ENCODE data around the gene ZNF652.

The ZNF652 gene

DNA sequence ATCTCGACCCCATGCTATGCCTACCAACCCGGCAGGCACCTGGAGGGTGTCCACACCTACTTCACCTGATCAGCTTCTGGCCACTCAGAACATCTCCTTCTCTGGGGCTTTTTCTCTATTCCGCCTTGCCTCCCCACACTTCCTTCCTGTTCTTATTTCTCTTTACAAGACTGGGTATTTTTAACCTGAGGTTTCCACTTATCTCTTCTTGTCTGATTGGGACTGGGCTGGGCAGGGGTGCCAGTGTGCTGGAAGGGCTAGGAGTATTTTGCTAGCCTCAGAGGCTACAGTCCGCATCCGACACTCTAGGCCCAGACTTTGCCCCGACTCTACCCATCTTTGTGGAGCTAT is 26.2 kb upstream of the ZNF652 start:
- Histone ChIP-seq H3K79me1 (ENCODE audit: low read length) (no peaks in the 10 kb centered on the region), H2BK12ac (ENCODE audit: low read length) (no peak overlapping the region), H3K4ac (ENCODE audit: low read depth, low read length) (no peak overlapping the region), H4K91ac (ENCODE audit: low read depth, low read length) (no peak overlapping the region), H4K8ac (ENCODE audit: low read depth, low read length) (no peak overlapping the region), H3K4me1 (ENCODE audit: control insufficient read depth in 1 of 2, insufficient read depth in 2 of 2, low read length in 2 of 2) (peaks cover 0 to 3% of the 10 kb centered on the region in 2 experiments), H3K79me2 (ENCODE audit: control insufficient read depth, insufficient read depth, low read length, poor library complexity) (no peaks in the 10 kb centered on the region), H2BK5ac (ENCODE audit: low read depth, low read length, poor library complexity) (no peak overlapping the region), H2AK5ac (ENCODE audit: low read length) (no peak overlapping the region), H3K9ac (ENCODE audit: low read length) (no peak overlapping the region), H3K36me3 (ENCODE audit: control insufficient read depth in 1 of 2, insufficient read depth in 2 of 2, low read length in 2 of 2) (no peaks in the 10 kb centered on the region), H3K18ac (ENCODE audit: low read length) (no peak overlapping the region), H4K12ac (ENCODE audit: low read depth, low read length) (no peak overlapping the region), H3K23ac (ENCODE audit: low read length) (no peak overlapping the region), H3K14ac (ENCODE audit: low read length) (no peak overlapping the region), H3K4me2 (ENCODE audit: low read length) (no peak overlapping the region), H3K4me3 (ENCODE audit: low read depth, low read length) (no peak overlapping the region), H3K9me3 (ENCODE audit: insufficient read depth, low read depth, low read length) (peaks cover 4% of the 10 kb centered on the region), H3K27me3 (ENCODE audit: insufficient read depth, low read length) (no peaks in the 10 kb centered on the region), H2BK120ac (ENCODE audit: insufficient read depth, low read length, poor library complexity) (no peak overlapping the region), H2AFZ (ENCODE audit: insufficient read depth, low read length, poor library complexity) (no peak overlapping the region), H3K27ac (ENCODE audit: low read depth, low read length) (no peak overlapping the region)
- DNase-seq = no peak
- WGBS (ENCODE audit: extremely low coverage, insufficient coverage, insufficient read length) = no CpG with 5 or more reads among the region's 6 CpGs

DNA sequence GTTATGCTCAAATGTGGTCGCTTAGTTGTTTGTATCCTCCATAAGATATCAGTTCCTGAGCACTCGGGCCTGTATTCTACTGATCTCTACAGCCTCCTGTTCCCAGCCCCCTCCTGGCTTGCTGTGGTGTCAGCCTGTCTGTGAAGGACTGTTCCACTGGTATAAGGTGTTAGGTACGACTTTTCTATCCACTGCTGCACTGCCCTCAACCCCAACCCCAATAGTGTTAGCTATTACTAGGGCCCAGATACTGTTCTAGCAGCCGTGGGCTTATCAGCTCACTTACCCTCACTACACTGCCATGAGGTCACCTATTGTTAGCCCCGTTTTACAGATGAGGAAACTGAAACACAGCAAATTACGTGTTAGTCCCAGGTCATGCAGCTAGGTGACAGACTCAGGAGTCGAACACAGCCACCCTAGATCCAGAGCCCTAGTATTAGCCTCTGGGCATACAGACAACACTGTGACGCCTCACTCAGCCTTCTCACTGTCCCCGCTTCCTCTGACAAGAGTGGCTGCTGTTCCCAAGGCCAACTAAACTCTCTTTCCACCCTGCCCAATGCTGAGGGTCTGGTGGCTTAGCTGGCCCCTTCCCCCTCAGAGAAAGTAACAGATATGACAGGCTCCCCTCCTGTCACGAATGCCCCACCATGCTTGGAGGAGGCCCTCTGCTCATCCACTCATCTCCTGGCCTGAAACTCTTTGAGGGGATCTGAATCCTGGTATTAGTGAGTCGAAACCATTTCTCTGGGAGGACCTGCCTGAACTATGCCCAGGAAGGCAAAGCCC is 25.6 kb upstream of the ZNF652 start:
- H3K4me3 ChIP-seq (ENCODE audit: low read depth, low read length) = no peak overlapping the region
- no peak overlapping the region for H4K91ac ChIP-seq (ENCODE audit: low read depth, low read length)
- H2AFZ ChIP-seq (ENCODE audit: insufficient read depth, low read length, poor library complexity) = no peak overlapping the region
- H3K27ac ChIP-seq (ENCODE audit: low read depth, low read length) = no peak overlapping the region
- no CpG with 5 or more reads among the region's 11 CpGs for WGBS (ENCODE audit: extremely low coverage, insufficient coverage, insufficient read length)
- H3K36me3 ChIP-seq (ENCODE audit: control insufficient read depth in 1 of 2, insufficient read depth in 2 of 2, low read length in 2 of 2) = no peaks in the 10 kb centered on the region
- no peak overlapping the region for H4K12ac ChIP-seq (ENCODE audit: low read depth, low read length)
- no peak overlapping the region for H3K4ac ChIP-seq (ENCODE audit: low read depth, low read length)
- H3K14ac ChIP-seq (ENCODE audit: low read length) = no peak overlapping the region
- H3K79me2 ChIP-seq (ENCODE audit: control insufficient read depth, insufficient read depth, low read length, poor library complexity) = no peaks in the 10 kb centered on the region
- H2BK5ac ChIP-seq (ENCODE audit: low read depth, low read length, poor library complexity) = no peak overlapping the region
- H3K79me1 ChIP-seq (ENCODE audit: low read length) = no peaks in the 10 kb centered on the region
- peaks cover 0 to 3% of the 10 kb centered on the region in 2 experiments for H3K4me1 ChIP-seq (ENCODE audit: control insufficient read depth in 1 of 2, insufficient read depth in 2 of 2, low read length in 2 of 2)
- H3K9ac ChIP-seq (ENCODE audit: low read length) = no peak overlapping the region
- no peak overlapping the region for H3K18ac ChIP-seq (ENCODE audit: low read length)
- no peak overlapping the region for H3K4me2 ChIP-seq (ENCODE audit: low read length)
- H2BK120ac ChIP-seq (ENCODE audit: insufficient read depth, low read length, poor library complexity) = no peak overlapping the region
- H3K9me3 ChIP-seq (ENCODE audit: insufficient read depth, low read depth, low read length) = peaks cover 4% of the 10 kb centered on the region
- no peak overlapping the region for H4K8ac ChIP-seq (ENCODE audit: low read depth, low read length)
- no peaks in the 10 kb centered on the region for H3K27me3 ChIP-seq (ENCODE audit: insufficient read depth, low read length)
- no peak overlapping the region for H3K23ac ChIP-seq (ENCODE audit: low read length)
- no peak for DNase-seq
- H2BK12ac ChIP-seq (ENCODE audit: low read length) = no peak overlapping the region
- no peak overlapping the region for H2AK5ac ChIP-seq (ENCODE audit: low read length)

DNA sequence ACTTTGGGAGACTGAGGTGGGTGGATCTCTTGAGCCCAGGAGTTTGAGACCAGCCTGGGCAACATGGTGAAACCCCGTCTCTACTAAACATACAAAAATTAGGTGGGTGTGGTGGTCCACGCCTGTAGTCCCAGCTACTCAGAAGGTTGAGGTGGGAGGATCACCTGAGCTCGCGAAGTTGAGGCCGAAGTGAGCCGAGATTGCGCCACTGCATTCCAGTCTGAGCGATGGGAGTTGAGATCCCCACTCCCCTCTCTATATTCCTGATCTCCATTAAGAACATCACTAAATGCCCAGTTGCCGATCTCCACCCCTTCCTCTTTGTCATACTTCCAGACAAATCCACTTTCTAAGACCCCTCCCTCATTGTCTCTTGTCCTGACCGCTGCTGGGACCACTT is 24.3 kb upstream of the ZNF652 start:
- H3K14ac ChIP-seq (ENCODE audit: low read length) = no peak overlapping the region
- H3K4me1 ChIP-seq (ENCODE audit: control insufficient read depth in 1 of 2, insufficient read depth in 2 of 2, low read length in 2 of 2) = peaks cover 0 to 3% of the 10 kb centered on the region in 2 experiments
- H3K27me3 ChIP-seq (ENCODE audit: insufficient read depth, low read length) = no peaks in the 10 kb centered on the region
- no peak overlapping the region for H2AFZ ChIP-seq (ENCODE audit: insufficient read depth, low read length, poor library complexity)
- no peak overlapping the region for H2BK12ac ChIP-seq (ENCODE audit: low read length)
- no peaks in the 10 kb centered on the region for H3K79me2 ChIP-seq (ENCODE audit: control insufficient read depth, insufficient read depth, low read length, poor library complexity)
- no peak overlapping the region for H3K4me2 ChIP-seq (ENCODE audit: low read length)
- DNase-seq = no peak
- H4K8ac ChIP-seq (ENCODE audit: low read depth, low read length) = no peak overlapping the region
- no peaks in the 10 kb centered on the region for H3K79me1 ChIP-seq (ENCODE audit: low read length)
- H2AK5ac ChIP-seq (ENCODE audit: low read length) = no peak overlapping the region
- H2BK120ac ChIP-seq (ENCODE audit: insufficient read depth, low read length, poor library complexity) = no peak overlapping the region
- no peak overlapping the region for H3K4me3 ChIP-seq (ENCODE audit: low read depth, low read length)
- no peak overlapping the region for H3K27ac ChIP-seq (ENCODE audit: low read depth, low read length)
- H3K23ac ChIP-seq (ENCODE audit: low read length) = no peak overlapping the region
- WGBS (ENCODE audit: extremely low coverage, insufficient coverage, insufficient read length) = no CpG with 5 or more reads among the region's 10 CpGs
- no peak overlapping the region for H2BK5ac ChIP-seq (ENCODE audit: low read depth, low read length, poor library complexity)
- H4K91ac ChIP-seq (ENCODE audit: low read depth, low read length) = no peak overlapping the region
- no peak overlapping the region for H4K12ac ChIP-seq (ENCODE audit: low read depth, low read length)
- no peak overlapping the region for H3K9ac ChIP-seq (ENCODE audit: low read length)
- no peak overlapping the region for H3K4ac ChIP-seq (ENCODE audit: low read depth, low read length)
- no peaks in the 10 kb centered on the region for H3K36me3 ChIP-seq (ENCODE audit: control insufficient read depth in 1 of 2, insufficient read depth in 2 of 2, low read length in 2 of 2)
- H3K9me3 ChIP-seq (ENCODE audit: insufficient read depth, low read depth, low read length) = peaks cover 4% of the 10 kb centered on the region
- no peak overlapping the region for H3K18ac ChIP-seq (ENCODE audit: low read length)

DNA sequence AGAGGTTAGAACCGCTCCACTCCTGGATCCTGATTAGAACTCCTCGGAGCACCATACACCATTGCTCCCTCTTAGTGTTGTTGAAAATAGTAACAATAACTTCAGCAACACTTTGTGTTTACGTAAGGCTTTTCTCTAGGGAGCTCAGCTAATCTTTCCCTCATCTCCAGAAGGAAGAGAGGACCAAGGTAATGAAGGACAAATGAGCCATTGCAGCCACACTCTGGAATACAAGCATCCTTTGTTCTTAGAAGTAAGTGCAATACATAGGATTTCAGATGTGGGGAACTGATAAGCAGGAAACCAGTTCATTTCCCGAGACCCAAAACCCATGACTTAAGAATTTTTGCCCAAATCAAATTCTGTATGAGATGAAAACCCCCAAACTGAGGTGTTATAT is 22.9 kb upstream of the ZNF652 start:
- WGBS (ENCODE audit: extremely low coverage, insufficient coverage, insufficient read length) = no CpG with 5 or more reads among the region's 4 CpGs
- Histone ChIP-seq H3K4ac (ENCODE audit: low read depth, low read length) (no peak overlapping the region), H3K36me3 (ENCODE audit: control insufficient read depth in 1 of 2, insufficient read depth in 2 of 2, low read length in 2 of 2) (no peaks in the 10 kb centered on the region), H2AFZ (ENCODE audit: insufficient read depth, low read length, poor library complexity) (no peak overlapping the region), H3K79me1 (ENCODE audit: low read length) (no peaks in the 10 kb centered on the region), H2BK12ac (ENCODE audit: low read length) (no peak overlapping the region), H3K79me2 (ENCODE audit: control insufficient read depth, insufficient read depth, low read length, poor library complexity) (no peaks in the 10 kb centered on the region), H3K27me3 (ENCODE audit: insufficient read depth, low read length) (no peaks in the 10 kb centered on the region), H3K14ac (ENCODE audit: low read length) (no peak overlapping the region), H3K9ac (ENCODE audit: low read length) (no peak overlapping the region), H4K91ac (ENCODE audit: low read depth, low read length) (no peak overlapping the region), H2AK5ac (ENCODE audit: low read length) (no peak overlapping the region), H3K18ac (ENCODE audit: low read length) (no peak overlapping the region), H4K12ac (ENCODE audit: low read depth, low read length) (no peak overlapping the region), H3K4me1 (ENCODE audit: control insufficient read depth in 1 of 2, insufficient read depth in 2 of 2, low read length in 2 of 2) (peaks cover 0 to 3% of the 10 kb centered on the region in 2 experiments), H2BK5ac (ENCODE audit: low read depth, low read length, poor library complexity) (no peak overlapping the region), H3K27ac (ENCODE audit: low read depth, low read length) (no peak overlapping the region), H2BK120ac (ENCODE audit: insufficient read depth, low read length, poor library complexity) (no peak overlapping the region), H3K4me2 (ENCODE audit: low read length) (no peak overlapping the region), H3K9me3 (ENCODE audit: insufficient read depth, low read depth, low read length) (peaks cover 4% of the 10 kb centered on the region), H4K8ac (ENCODE audit: low read depth, low read length) (no peak overlapping the region), H3K23ac (ENCODE audit: low read length) (no peak overlapping the region), H3K4me3 (ENCODE audit: low read depth, low read length) (no peak overlapping the region)
- no peak for DNase-seq
